Heart left ventricle (tissue), 13 donors: Measurements from ENCODE around the gene OR2T34.
"Not testable (repeated sequence)": the region's sequence is repeated elsewhere in the genome, so short reads cannot be mapped to it uniquely, and the experiment has no call there.

Experiments
- POLR2A ChIP-seq, 2 donors: fragments of 450-650 bp; IDR thresholded peaks; one replicate each; pipeline ENCODE4 v1.6.1; 2017; ENCODE audit warnings: antibody characterized with exemption in 2 of 2, mild to moderate bottlenecking in 2 of 2, moderate library complexity in 2 of 2
- TF ChIP-seq, protein P1 (sequence below), 12 donors: fragments of 200-600 bp; sonication (generic) in 4 of 12; IDR thresholded peaks; one replicate each; pipeline versions ENCODE4 v1.5.0 to v1.8.0; 2018 to 2022; ENCODE audit warnings: antibody characterized with exemption in 12 of 12, mild to moderate bottlenecking in 5 of 12
- donor health status: ischemic (EF 13 %, LVEDD 7.1; RV severe dilation, severe dysfunction).
- donor health status: DM: no; HTN: yes; CAD: no.
- donor health status: DM: no; HTN: no; CAD: no.
- donor health status: ischemic (EF 25% LVEDD 6.9; RV normal size, moderate dysfunction).
- donor health status: ischemic (EF 25% LVEDD 5.7; RV mildly dilated, moderate dysfunction).
- donor health status: ischemic (EF 35%, LVEDD 5.7; RV mildly dilated, moderate dysfunction).
- donor health status: nonischemic (EF 11% LVEDD 7.7; RV severe dilation, severe dysfunction).
- donor health status: DM: yes; HTN: yes; CAD: no.
- donor health status: PGD.
- donor health status: ischemic (EF 29% LVEDD 5.4; RV normal size, mild dysfunction).
- donor health status: nonischemic (EF 23%, LVEDD 6.1; RV moderate dilation, normal function).

DNA sequence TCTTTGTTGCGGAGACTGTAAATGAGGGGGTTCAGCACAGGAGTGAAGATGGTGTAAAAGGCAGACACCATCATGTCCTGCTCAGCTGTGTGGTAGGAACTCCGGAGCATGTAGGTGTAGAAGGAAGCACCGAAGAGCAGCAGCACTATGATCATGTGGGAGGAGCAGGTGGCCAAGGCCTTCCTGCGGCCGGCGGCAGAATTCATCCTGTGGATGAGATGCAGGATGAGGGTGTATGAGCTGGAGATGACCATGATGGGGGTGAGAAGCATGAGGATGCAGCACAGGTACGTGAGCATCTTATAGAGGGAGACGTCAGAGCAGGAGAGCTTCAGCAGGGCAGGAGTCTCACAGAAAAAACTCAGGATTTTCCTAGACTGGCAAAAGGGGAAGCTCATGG lies 701 bp downstream of the OR2T34 start:
- not testable (repeated sequence) for TF ChIP-seq POLR2A (IDR thresholded peaks at IDR 0.05)
- TF ChIP-seq, protein P1, sequence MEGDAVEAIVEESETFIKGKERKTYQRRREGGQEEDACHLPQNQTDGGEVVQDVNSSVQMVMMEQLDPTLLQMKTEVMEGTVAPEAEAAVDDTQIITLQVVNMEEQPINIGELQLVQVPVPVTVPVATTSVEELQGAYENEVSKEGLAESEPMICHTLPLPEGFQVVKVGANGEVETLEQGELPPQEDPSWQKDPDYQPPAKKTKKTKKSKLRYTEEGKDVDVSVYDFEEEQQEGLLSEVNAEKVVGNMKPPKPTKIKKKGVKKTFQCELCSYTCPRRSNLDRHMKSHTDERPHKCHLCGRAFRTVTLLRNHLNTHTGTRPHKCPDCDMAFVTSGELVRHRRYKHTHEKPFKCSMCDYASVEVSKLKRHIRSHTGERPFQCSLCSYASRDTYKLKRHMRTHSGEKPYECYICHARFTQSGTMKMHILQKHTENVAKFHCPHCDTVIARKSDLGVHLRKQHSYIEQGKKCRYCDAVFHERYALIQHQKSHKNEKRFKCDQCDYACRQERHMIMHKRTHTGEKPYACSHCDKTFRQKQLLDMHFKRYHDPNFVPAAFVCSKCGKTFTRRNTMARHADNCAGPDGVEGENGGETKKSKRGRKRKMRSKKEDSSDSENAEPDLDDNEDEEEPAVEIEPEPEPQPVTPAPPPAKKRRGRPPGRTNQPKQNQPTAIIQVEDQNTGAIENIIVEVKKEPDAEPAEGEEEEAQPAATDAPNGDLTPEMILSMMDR (IDR thresholded peaks at IDR 0.05) = not testable (repeated sequence)
